ENCODE measurements around the gene SLC9A9. TPM values are rescaled to one million over a fixed set of nuclear protein-coding genes. Genes with fewer than 3 reads are reported as not detected.

Gene SLC9A9
- total RNA-seq, 4 donors from 2014 or later = 10.1 to 27.2 (median 16.7) TPM

DNA sequence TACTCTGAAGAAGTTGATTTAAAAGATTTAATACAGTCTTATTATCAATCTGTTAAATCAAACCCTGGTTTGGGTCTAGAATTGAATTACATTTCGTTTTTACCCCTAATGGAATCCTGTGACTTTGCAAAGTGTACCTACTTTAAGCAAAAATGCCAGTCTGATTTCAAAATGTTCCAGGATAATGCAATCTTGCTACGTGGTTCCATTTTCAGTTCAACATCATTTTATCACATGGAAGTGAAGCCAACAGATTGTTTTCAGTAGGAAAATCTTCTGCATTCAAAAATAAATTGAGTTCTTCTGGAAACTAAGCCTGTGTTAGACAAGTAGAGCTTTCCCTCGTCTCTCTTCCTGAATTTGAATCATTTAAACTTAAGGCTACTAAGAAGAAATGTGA is 372.3 kb downstream of the SLC9A9 start:
- ATAC-seq = no peak
- no peak overlapping the region for H3K27ac ChIP-seq
- WGBS, 2 donors (ENCODE audit: low coverage in 1 of 2) = 64 to 75% methylated on average over 3 of the region's 3 CpGs
- no peaks in the 10 kb centered on the region for H3K27me3 ChIP-seq
- H3K4me1 ChIP-seq = peaks cover 0 to 5% (median 0%) of the 10 kb centered on the region in 3 donors
- TF ChIP-seq POLR2A (IDR thresholded peaks at IDR 0.05) (no peak), EP300 (IDR thresholded peaks at IDR 0.05) (no peak), POLR2AphosphoS5 (IDR thresholded peaks at IDR 0.05) (no peak)
- TF ChIP-seq, protein P1, sequence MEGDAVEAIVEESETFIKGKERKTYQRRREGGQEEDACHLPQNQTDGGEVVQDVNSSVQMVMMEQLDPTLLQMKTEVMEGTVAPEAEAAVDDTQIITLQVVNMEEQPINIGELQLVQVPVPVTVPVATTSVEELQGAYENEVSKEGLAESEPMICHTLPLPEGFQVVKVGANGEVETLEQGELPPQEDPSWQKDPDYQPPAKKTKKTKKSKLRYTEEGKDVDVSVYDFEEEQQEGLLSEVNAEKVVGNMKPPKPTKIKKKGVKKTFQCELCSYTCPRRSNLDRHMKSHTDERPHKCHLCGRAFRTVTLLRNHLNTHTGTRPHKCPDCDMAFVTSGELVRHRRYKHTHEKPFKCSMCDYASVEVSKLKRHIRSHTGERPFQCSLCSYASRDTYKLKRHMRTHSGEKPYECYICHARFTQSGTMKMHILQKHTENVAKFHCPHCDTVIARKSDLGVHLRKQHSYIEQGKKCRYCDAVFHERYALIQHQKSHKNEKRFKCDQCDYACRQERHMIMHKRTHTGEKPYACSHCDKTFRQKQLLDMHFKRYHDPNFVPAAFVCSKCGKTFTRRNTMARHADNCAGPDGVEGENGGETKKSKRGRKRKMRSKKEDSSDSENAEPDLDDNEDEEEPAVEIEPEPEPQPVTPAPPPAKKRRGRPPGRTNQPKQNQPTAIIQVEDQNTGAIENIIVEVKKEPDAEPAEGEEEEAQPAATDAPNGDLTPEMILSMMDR (IDR thresholded peaks at IDR 0.05) = no peak
- H3K9me3 ChIP-seq = no peaks in the 10 kb centered on the region
- no peak overlapping the region for H3K4me3 ChIP-seq
- H3K36me3 ChIP-seq = no peaks in the 10 kb centered on the region

DNA sequence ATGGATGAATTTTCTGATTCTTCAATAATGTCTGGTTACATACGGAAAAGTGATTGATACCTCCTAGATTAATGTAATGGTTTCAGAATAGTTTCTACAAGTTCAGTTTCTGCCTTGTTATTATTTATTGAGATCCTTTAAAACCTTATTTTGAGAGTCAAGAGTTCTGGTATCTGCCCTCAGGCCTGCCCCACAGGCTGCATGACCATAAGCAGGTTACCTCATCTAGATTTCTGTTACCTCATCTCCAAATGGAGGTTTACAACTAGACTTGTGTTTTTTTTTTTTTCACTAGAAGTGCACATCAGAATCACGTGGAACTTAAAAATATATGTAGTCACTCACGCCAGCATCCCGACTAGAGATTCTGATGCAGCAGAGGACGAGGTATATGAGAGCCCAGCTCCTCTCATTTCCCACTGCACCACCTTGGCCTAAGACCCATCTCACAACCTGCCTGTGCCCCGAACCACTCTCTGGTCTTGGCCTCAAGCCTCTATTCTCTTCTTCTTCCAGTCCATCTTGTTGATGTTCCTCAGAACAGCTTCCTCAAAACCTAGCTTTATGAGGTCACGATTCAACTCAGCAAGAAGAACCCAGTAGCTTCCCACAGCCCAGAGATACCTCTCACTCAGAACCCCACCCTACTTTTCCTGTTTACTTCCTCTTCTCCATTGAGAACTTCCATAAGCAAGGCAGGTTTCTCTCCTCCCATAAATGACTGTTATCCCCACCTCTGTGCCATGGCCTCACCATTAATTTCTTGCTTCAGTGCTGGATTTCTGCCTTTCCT is 375.3 kb downstream of the SLC9A9 start:
- no peaks in the 10 kb centered on the region for H3K9me3 ChIP-seq
- no peak overlapping the region for H3K4me3 ChIP-seq
- H3K27me3 ChIP-seq = no peaks in the 10 kb centered on the region
- H3K27ac ChIP-seq = no peak overlapping the region
- no peak for ATAC-seq
- WGBS, 2 donors (ENCODE audit: low coverage in 1 of 2) = 94 to 95% methylated on average over 5 to 7 of the region's 7 CpGs
- TF ChIP-seq POLR2A (IDR thresholded peaks at IDR 0.05) (no peak), EP300 (IDR thresholded peaks at IDR 0.05) (no peak), POLR2AphosphoS5 (IDR thresholded peaks at IDR 0.05) (no peak)
- TF ChIP-seq, protein P1 (IDR thresholded peaks at IDR 0.05) = no peak
- H3K4me1 ChIP-seq = peaks cover 0 to under 1% (median 0%) of the 10 kb centered on the region in 3 donors
- H3K36me3 ChIP-seq = no peaks in the 10 kb centered on the region

DNA sequence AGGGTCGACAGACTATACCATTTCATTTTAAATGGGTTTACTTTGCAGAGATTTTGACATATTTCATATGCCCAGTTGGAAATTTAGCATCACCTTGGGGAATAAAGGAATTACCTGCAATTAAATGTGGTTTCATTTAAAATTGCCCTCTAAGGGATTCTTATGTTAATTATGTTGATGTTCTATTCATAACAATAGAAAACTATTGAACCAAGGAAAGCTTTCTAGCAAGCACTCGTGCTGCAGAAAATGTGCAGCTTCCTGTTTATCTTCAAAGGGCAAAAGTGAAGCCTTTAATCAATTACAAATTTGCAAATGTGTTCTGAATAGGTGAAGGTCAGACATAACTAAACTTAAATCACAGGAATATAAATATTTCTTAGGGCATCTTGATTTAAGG is 376.6 kb downstream of the SLC9A9 start:
- TF ChIP-seq POLR2A (IDR thresholded peaks at IDR 0.05) (no peak), POLR2AphosphoS5 (IDR thresholded peaks at IDR 0.05) (no peak), EP300 (IDR thresholded peaks at IDR 0.05) (no peak)
- TF ChIP-seq, protein P1 (IDR thresholded peaks at IDR 0.05) = no peak
- Histone ChIP-seq H3K4me3 (no peak overlapping the region), H3K36me3 (no peaks in the 10 kb centered on the region), H3K27me3 (no peaks in the 10 kb centered on the region), H3K4me1 (no peaks in the 10 kb centered on the region), H3K27ac (no peak overlapping the region), H3K9me3 (no peaks in the 10 kb centered on the region)
- ATAC-seq = no peak
- WGBS, 2 donors (ENCODE audit: low coverage in 1 of 2) = 57 to 88% methylated on average over 2 of the region's 2 CpGs

DNA sequence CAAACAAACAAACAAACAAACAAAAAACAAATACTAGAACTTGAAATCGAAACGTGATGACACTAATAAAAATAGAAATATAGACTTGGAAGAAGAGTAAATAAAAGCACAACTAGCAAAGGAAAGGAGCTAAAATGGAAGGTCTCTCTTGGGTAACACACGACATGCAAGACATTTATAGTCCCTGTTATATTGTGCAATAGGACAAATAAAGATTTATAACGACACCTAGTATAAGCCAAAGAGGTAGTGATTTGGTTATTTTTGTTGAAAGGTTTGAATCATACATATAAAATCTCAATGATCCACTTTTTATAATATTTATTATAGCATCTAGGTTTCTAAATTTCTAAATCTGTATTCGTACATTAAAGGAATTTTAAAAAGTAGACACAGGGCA is 379.1 kb downstream of the SLC9A9 start:
- Histone ChIP-seq H3K9me3 (no peaks in the 10 kb centered on the region), H3K4me1 (no peaks in the 10 kb centered on the region), H3K36me3 (peaks cover 0 to 9% of the 10 kb centered on the region in 2 donors), H3K4me3 (no peak overlapping the region), H3K27me3 (no peaks in the 10 kb centered on the region), H3K27ac (no peak overlapping the region)
- WGBS, 2 donors (ENCODE audit: low coverage in 1 of 2) = 71 to 93% methylated on average over 4 to 5 of the region's 5 CpGs
- TF ChIP-seq POLR2A (IDR thresholded peaks at IDR 0.05) (no peak), EP300 (IDR thresholded peaks at IDR 0.05) (no peak), POLR2AphosphoS5 (IDR thresholded peaks at IDR 0.05) (no peak)
- TF ChIP-seq, protein P1 (IDR thresholded peaks at IDR 0.05) = no peak
- ATAC-seq = no peak

DNA sequence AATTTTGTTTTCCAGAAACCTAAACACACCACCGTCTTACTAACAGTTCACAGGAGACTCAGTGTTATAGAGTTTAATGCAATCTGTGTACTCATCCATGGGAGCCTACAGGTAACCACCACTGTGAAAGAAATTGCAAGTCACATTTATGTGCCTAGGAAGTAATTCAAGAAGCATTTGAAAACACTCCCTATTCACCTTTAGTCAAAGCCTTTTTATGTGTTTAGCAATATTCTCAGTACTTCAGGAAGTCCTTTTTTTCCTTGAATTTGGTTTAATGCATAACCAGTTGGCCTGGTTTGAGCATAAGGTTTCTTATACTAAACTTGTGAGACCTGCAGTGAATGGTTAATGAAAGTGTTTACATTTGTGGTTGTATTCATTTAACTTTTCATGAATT is 382.6 kb downstream of the SLC9A9 start:
- no peak for TF ChIP-seq EP300 (IDR thresholded peaks at IDR 0.05)
- TF ChIP-seq, protein P1 (IDR thresholded peaks at IDR 0.05) = no peak
- no peak for TF ChIP-seq POLR2AphosphoS5 (IDR thresholded peaks at IDR 0.05)
- no peak for TF ChIP-seq POLR2A (IDR thresholded peaks at IDR 0.05)
- Histone ChIP-seq H3K9me3 (no peaks in the 10 kb centered on the region), H3K27ac (no peak overlapping the region), H3K36me3 (peaks cover 0 to 9% of the 10 kb centered on the region in 2 donors), H3K4me3 (no peak overlapping the region), H3K27me3 (no peaks in the 10 kb centered on the region), H3K4me1 (no peaks in the 10 kb centered on the region)
- 80 to 100% methylated on average over 1 of the region's 1 CpG for WGBS, 2 donors (ENCODE audit: low coverage in 1 of 2)
- ATAC-seq = no peak

All from gastroesophageal sphincter (tissue), 4 donors.